HuH-7.5 (cell line): ENCODE results near the gene ZNF674.
"Not testable (repeated sequence)": the region's sequence is repeated elsewhere in the genome, so short reads cannot be mapped to it uniquely, and the experiment has no call there.

ENCODE experiments used
- DNase-seq: peaks from one replicate; pipeline ENCODE4 v3.0.0; 2011; ENCODE audit warnings: low spot score

ZNF674 gene

GRCh38 chrX:46463682-46464081, 81.5 kb downstream of the ZNF674 start:
- DNase-seq = no peak

- no peak for DNase-seq
These were observed 83.5 kb downstream of the ZNF674 start for GRCh38 chrX:46461660-46462191.

GRCh38 chrX:46460801-46461659, 84.2 kb downstream of the ZNF674 start:
- not testable (repeated sequence) for DNase-seq

GRCh38 chrX:46459603-46460002, 85.6 kb downstream of the ZNF674 start:
- DNase-seq = no peak

GRCh38 chrX:46456125-46456922, 88.9 kb downstream of the ZNF674 start:
- DNase-seq = no peak
